ENCODE measurements around the gene TARS3.

The TARS3 gene

GRCh38 chr15:101707983-101708382, 16.3 kb downstream of the TARS3 start:
- no peaks in the 10 kb centered on the region for H3K9me3 ChIP-seq (ENCODE audit: control extremely low read depth in 1 of 5, control insufficient read depth in 4 of 5, insufficient read depth in 2 of 5, low read depth in 1 of 5, low read length in 4 of 5)
- no peak for DNase-seq
- 100% methylated on average over 2 of the region's 4 CpGs for WGBS (ENCODE audit: insufficient coverage)

GRCh38 chr15:101702077-101702476, 22.2 kb downstream of the TARS3 start:
- no peak overlapping the region for H3K4me3 ChIP-seq (ENCODE audit: control insufficient read depth in 1 of 7, extremely low read depth in 1 of 7, insufficient read depth in 4 of 7, low read depth in 2 of 7, low read length in 6 of 7)
- H3K27me3 ChIP-seq (replicated peaks in 2 of 5; ENCODE audit: control insufficient read depth in 4 of 5, insufficient read depth in 5 of 5, low read length in 4 of 5): no peaks in the 10 kb centered on the region
- WGBS (ENCODE audit: insufficient coverage): 94% methylated on average over 2 of the region's 4 CpGs
- H3K4me1 ChIP-seq (ENCODE audit: control extremely low read depth in 1 of 4, control insufficient read depth in 4 of 4, insufficient read depth in 4 of 4, low read length in 3 of 4): no peaks in the 10 kb centered on the region
- CTCF ChIA-PET: no interaction called here
- POLR2A ChIA-PET: no interaction called here
- H3K9me3 ChIP-seq (ENCODE audit: control extremely low read depth in 1 of 5, control insufficient read depth in 4 of 5, insufficient read depth in 2 of 5, low read depth in 1 of 5, low read length in 4 of 5): no peaks in the 10 kb centered on the region
- no peak overlapping the region for H3K27ac ChIP-seq (ENCODE audit: insufficient read depth in 1 of 2, low read depth in 1 of 2, low read length in 2 of 2, poor library complexity in 1 of 2, severe bottlenecking in 2 of 2)
- no peak for DNase-seq
- peaks cover 9 to 70% (median 48%) of the 10 kb centered on the region in 4 experiments for H3K36me3 ChIP-seq (ENCODE audit: control insufficient read depth in 4 of 4, insufficient read depth in 4 of 4, low read length in 3 of 4)

More at GRCh38 chr15:101707983-101708382, 16.3 kb downstream of the TARS3 start:
- no peaks in the 10 kb centered on the region for H3K27me3 ChIP-seq (replicated peaks in 2 of 5; ENCODE audit: control insufficient read depth in 4 of 5, insufficient read depth in 5 of 5, low read length in 4 of 5)
- peaks cover 9 to 65% (median 34%) of the 10 kb centered on the region in 4 experiments for H3K36me3 ChIP-seq (ENCODE audit: control insufficient read depth in 4 of 4, insufficient read depth in 4 of 4, low read length in 3 of 4)
- CTCF ChIA-PET: no interaction called here
- H3K4me3 ChIP-seq (ENCODE audit: control insufficient read depth in 1 of 7, extremely low read depth in 1 of 7, insufficient read depth in 4 of 7, low read depth in 2 of 7, low read length in 6 of 7): no peak overlapping the region
- POLR2A ChIA-PET: no interaction called here
- no peak overlapping the region for H3K27ac ChIP-seq (ENCODE audit: insufficient read depth in 1 of 2, low read depth in 1 of 2, low read length in 2 of 2, poor library complexity in 1 of 2, severe bottlenecking in 2 of 2)
- H3K4me1 ChIP-seq (ENCODE audit: control extremely low read depth in 1 of 4, control insufficient read depth in 4 of 4, insufficient read depth in 4 of 4, low read length in 3 of 4): no peaks in the 10 kb centered on the region

DNA sequence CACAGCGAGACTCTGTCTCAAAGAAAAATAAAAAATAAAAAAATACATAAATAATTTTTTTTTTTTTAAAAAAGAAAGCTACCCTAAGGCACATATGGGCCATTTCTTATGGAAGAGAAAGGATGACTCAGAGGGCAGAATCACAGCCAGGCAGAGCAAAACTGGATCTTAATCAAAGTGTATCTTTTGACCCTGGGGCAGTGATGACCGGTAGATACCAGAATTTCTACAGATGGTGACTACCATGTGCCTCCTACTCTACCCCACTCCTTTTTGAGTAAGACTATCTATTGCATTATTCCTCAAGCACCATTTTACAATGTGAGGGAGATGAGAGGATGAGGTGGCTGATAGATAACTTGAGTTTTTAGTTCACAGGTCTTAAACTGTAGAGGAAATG, 26.0 kb downstream of the TARS3 start:
- H3K36me3 ChIP-seq (ENCODE audit: control insufficient read depth in 4 of 4, insufficient read depth in 4 of 4, low read length in 3 of 4): peaks cover 9 to 72% (median 51%) of the 10 kb centered on the region in 4 experiments
- H3K9me3 ChIP-seq (ENCODE audit: control extremely low read depth in 1 of 5, control insufficient read depth in 4 of 5, insufficient read depth in 2 of 5, low read depth in 1 of 5, low read length in 4 of 5): no peaks in the 10 kb centered on the region
- H3K27ac ChIP-seq (ENCODE audit: insufficient read depth in 1 of 2, low read depth in 1 of 2, low read length in 2 of 2, poor library complexity in 1 of 2, severe bottlenecking in 2 of 2): no peak overlapping the region
- H3K27me3 ChIP-seq (replicated peaks in 2 of 5; ENCODE audit: control insufficient read depth in 4 of 5, insufficient read depth in 5 of 5, low read length in 4 of 5): no peaks in the 10 kb centered on the region
- CTCF ChIA-PET: interaction anchor here (1.3 kb wide), 1 partner anchor 8 kb away, joined by 4 read pairs; no protein-coding TSS in a partner anchor
- no peaks in the 10 kb centered on the region for H3K4me1 ChIP-seq (ENCODE audit: control extremely low read depth in 1 of 4, control insufficient read depth in 4 of 4, insufficient read depth in 4 of 4, low read length in 3 of 4)
- H3K4me3 ChIP-seq (ENCODE audit: control insufficient read depth in 1 of 7, extremely low read depth in 1 of 7, insufficient read depth in 4 of 7, low read depth in 2 of 7, low read length in 6 of 7): no peak overlapping the region
- DNase-seq: no peak
- WGBS (ENCODE audit: insufficient coverage): no CpG with 5 or more reads among the region's 2 CpGs
- POLR2A ChIA-PET: no interaction called here

GRCh38 chr15:101697488-101697887, 26.8 kb downstream of the TARS3 start:
- CTCF ChIA-PET: interaction anchor here (1.3 kb wide), 1 partner anchor 9 kb away, joined by 4 read pairs; no protein-coding TSS in a partner anchor

DNA sequence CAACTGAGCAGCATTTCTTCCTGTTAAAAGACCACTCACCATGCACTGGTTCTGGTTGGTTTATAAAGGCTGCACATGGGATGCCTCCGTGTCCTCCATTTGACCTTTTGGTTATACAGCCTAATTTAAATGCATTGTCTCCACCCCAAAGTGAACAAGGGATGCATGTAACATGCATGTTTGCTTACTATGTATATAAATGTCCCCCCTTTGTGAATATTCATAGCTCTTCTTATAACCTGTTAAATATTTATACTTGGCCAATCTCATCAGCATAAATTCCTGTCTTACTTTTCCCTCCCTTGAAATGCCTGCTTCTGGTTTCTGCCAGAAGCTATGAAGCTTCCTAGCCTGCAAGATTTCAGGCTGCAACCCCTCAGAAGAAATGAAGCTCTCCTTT, 27.4 kb downstream of the TARS3 start:
- ChIA-PET CTCF (no interaction called here), POLR2A (no interaction called here)
- Histone ChIP-seq H3K36me3 (ENCODE audit: control insufficient read depth in 4 of 4, insufficient read depth in 4 of 4, low read length in 3 of 4) (peaks cover 6 to 75% (median 50%) of the 10 kb centered on the region in 4 experiments), H3K9me3 (ENCODE audit: control extremely low read depth in 1 of 5, control insufficient read depth in 4 of 5, insufficient read depth in 2 of 5, low read depth in 1 of 5, low read length in 4 of 5) (no peaks in the 10 kb centered on the region), H3K4me3 (ENCODE audit: control insufficient read depth in 1 of 7, extremely low read depth in 1 of 7, insufficient read depth in 4 of 7, low read depth in 2 of 7, low read length in 6 of 7) (no peak overlapping the region), H3K27me3 (replicated peaks in 2 of 5; ENCODE audit: control insufficient read depth in 4 of 5, insufficient read depth in 5 of 5, low read length in 4 of 5) (no peaks in the 10 kb centered on the region), H3K4me1 (ENCODE audit: control extremely low read depth in 1 of 4, control insufficient read depth in 4 of 4, insufficient read depth in 4 of 4, low read length in 3 of 4) (no peaks in the 10 kb centered on the region), H3K27ac (ENCODE audit: insufficient read depth in 1 of 2, low read depth in 1 of 2, low read length in 2 of 2, poor library complexity in 1 of 2, severe bottlenecking in 2 of 2) (no peak overlapping the region)
- DNase-seq: no peak
- 100% methylated on average over 1 of the region's 1 CpG for WGBS (ENCODE audit: insufficient coverage)

More at GRCh38 chr15:101697488-101697887, 26.8 kb downstream of the TARS3 start:
- Histone ChIP-seq H3K27ac (ENCODE audit: insufficient read depth in 1 of 2, low read depth in 1 of 2, low read length in 2 of 2, poor library complexity in 1 of 2, severe bottlenecking in 2 of 2) (no peak overlapping the region), H3K4me1 (ENCODE audit: control extremely low read depth in 1 of 4, control insufficient read depth in 4 of 4, insufficient read depth in 4 of 4, low read length in 3 of 4) (no peaks in the 10 kb centered on the region), H3K4me3 (ENCODE audit: control insufficient read depth in 1 of 7, extremely low read depth in 1 of 7, insufficient read depth in 4 of 7, low read depth in 2 of 7, low read length in 6 of 7) (no peak overlapping the region), H3K27me3 (replicated peaks in 2 of 5; ENCODE audit: control insufficient read depth in 4 of 5, insufficient read depth in 5 of 5, low read length in 4 of 5) (no peaks in the 10 kb centered on the region), H3K36me3 (ENCODE audit: control insufficient read depth in 4 of 4, insufficient read depth in 4 of 4, low read length in 3 of 4) (peaks cover 9 to 72% (median 52%) of the 10 kb centered on the region in 4 experiments), H3K9me3 (ENCODE audit: control extremely low read depth in 1 of 5, control insufficient read depth in 4 of 5, insufficient read depth in 2 of 5, low read depth in 1 of 5, low read length in 4 of 5) (no peaks in the 10 kb centered on the region)
- 86% methylated on average over 6 of the region's 7 CpGs for WGBS (ENCODE audit: insufficient coverage)
- POLR2A ChIA-PET: no interaction called here
- DNase-seq: no peak

- peaks cover 3 to 62% (median 33%) of the 10 kb centered on the region in 4 experiments for H3K36me3 ChIP-seq (ENCODE audit: control insufficient read depth in 4 of 4, insufficient read depth in 4 of 4, low read length in 3 of 4)
- no peak overlapping the region for H3K27ac ChIP-seq (ENCODE audit: insufficient read depth in 1 of 2, low read depth in 1 of 2, low read length in 2 of 2, poor library complexity in 1 of 2, severe bottlenecking in 2 of 2)
- no peaks in the 10 kb centered on the region for H3K9me3 ChIP-seq (ENCODE audit: control extremely low read depth in 1 of 5, control insufficient read depth in 4 of 5, insufficient read depth in 2 of 5, low read depth in 1 of 5, low read length in 4 of 5)
- CTCF ChIA-PET: no interaction called here
- POLR2A ChIA-PET: no interaction called here
- no peak for DNase-seq
- no peaks in the 10 kb centered on the region for H3K27me3 ChIP-seq (replicated peaks in 2 of 5; ENCODE audit: control insufficient read depth in 4 of 5, insufficient read depth in 5 of 5, low read length in 4 of 5)
- no peaks in the 10 kb centered on the region for H3K4me1 ChIP-seq (ENCODE audit: control extremely low read depth in 1 of 4, control insufficient read depth in 4 of 4, insufficient read depth in 4 of 4, low read length in 3 of 4)
- H3K4me3 ChIP-seq (ENCODE audit: control insufficient read depth in 1 of 7, extremely low read depth in 1 of 7, insufficient read depth in 4 of 7, low read depth in 2 of 7, low read length in 6 of 7): no peak overlapping the region
- no CpG with 5 or more reads among the region's 2 CpGs for WGBS (ENCODE audit: insufficient coverage)
These were observed 30.0 kb downstream of the TARS3 start for GRCh38 chr15:101694261-101694660.

DNA sequence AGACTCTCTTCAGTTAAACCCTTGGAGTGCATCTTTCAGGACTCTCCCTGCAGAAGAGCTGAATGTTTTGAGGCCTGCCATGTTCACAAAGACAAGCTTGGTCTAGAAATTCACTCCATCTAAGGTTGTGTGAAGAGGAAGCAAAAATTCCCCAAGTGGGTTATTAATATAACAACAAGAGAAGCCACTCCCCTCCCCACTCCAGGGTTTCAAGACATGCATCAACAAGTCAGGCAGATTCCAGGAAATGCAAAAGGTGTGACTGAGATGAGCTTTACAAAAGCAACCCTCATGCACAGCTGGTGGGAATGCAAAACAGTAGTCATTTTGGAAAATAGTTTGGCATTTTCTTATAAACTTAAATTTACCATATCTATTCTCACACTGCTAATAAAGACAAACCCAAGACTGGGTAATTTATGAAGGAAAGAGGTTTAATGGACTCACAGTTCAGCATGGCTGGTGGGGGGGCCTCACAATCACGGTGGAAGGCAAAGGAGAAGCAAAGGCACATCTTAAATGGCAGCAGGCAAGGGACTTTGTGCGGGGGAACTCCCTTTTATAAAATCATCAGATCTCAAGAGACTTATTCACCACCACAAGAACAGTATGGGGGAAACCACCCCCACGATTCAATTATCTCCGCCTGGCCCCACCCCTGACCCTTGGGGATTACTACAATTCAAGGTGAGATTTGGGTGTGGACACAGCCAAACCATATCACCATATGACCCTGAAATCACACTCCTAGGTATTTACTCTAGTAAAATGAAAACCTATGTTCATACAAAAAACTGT, 31.3 kb downstream of the TARS3 start:
- no peaks in the 10 kb centered on the region for H3K9me3 ChIP-seq (ENCODE audit: control extremely low read depth in 1 of 5, control insufficient read depth in 4 of 5, insufficient read depth in 2 of 5, low read depth in 1 of 5, low read length in 4 of 5)
- no CpG with 5 or more reads among the region's 4 CpGs for WGBS (ENCODE audit: insufficient coverage)
- ChIA-PET CTCF (no interaction called here), POLR2A (no interaction called here)
- no peak for DNase-seq
- H3K4me3 ChIP-seq (ENCODE audit: control insufficient read depth in 1 of 7, extremely low read depth in 1 of 7, insufficient read depth in 4 of 7, low read depth in 2 of 7, low read length in 6 of 7): no peak overlapping the region
- no peaks in the 10 kb centered on the region for H3K27me3 ChIP-seq (replicated peaks in 2 of 5; ENCODE audit: control insufficient read depth in 4 of 5, insufficient read depth in 5 of 5, low read length in 4 of 5)
- H3K36me3 ChIP-seq (ENCODE audit: control insufficient read depth in 4 of 4, insufficient read depth in 4 of 4, low read length in 3 of 4): peaks cover 3 to 51% (median 23%) of the 10 kb centered on the region in 4 experiments
- no peaks in the 10 kb centered on the region for H3K4me1 ChIP-seq (ENCODE audit: control extremely low read depth in 1 of 4, control insufficient read depth in 4 of 4, insufficient read depth in 4 of 4, low read length in 3 of 4)
- H3K27ac ChIP-seq (ENCODE audit: insufficient read depth in 1 of 2, low read depth in 1 of 2, low read length in 2 of 2, poor library complexity in 1 of 2, severe bottlenecking in 2 of 2): no peak overlapping the region
